Transverse colon (tissue), 4 donors: ENCODE measurements around the gene CSF1R. TPM values are rescaled to one million over a fixed set of nuclear protein-coding genes. Genes with fewer than 3 reads are reported as not detected.

Experiments used
- DNase-seq: peaks from one replicate; pipeline ENCODE4 v3.0.0-alpha.2; 2019
- H3K27ac ChIP-seq, 4 donors: fragments of 200-600 bp; sonication (generic); 2 replicates each; pipeline ENCODE4 v1.5.1; 2016 to 2018; ENCODE audit warnings: inconsistent platforms in 4 of 4
- H3K27me3 ChIP-seq: fragments of 200-600 bp; sonication (generic); 2 replicates; pipeline ENCODE4 v1.5.1; 2017; ENCODE audit warnings: inconsistent platforms
- H3K36me3 ChIP-seq, 4 donors: fragments of 200-600 bp; sonication (generic); 2 replicates each; pipeline ENCODE4 v1.5.1; 2017 to 2019; ENCODE audit warnings: inconsistent platforms in 4 of 4
- H3K4me1 ChIP-seq, 4 donors: fragments of 200-600 bp; sonication (generic); 2 replicates each; pipeline ENCODE4 v1.5.1; 2017 to 2020; ENCODE audit warnings: inconsistent platforms in 4 of 4
- H3K4me3 ChIP-seq, 4 donors: fragments of 200-600 bp; sonication (generic); 1 replicate in 1 of 4; 2 replicates in 3 of 4; pipeline versions ENCODE4 v1.5.1 to v1.6.1; 2017 to 2019; ENCODE audit warnings: inconsistent platforms in 4 of 4
- H3K9me3 ChIP-seq, 2 donors: fragments of 200-600 bp; sonication (generic); 2 replicates each; pipeline ENCODE4 v1.5.1; 2017 to 2019; ENCODE audit warnings: inconsistent platforms in 2 of 2
- CTCF ChIP-seq, 5 experiments: fragments of 200-600 bp in 3 of 5; fragments of 450-650 bp in 2 of 5; sonication (generic) in 3 of 5; IDR thresholded peaks; 1 replicate in 2 of 5; 2 replicates in 3 of 5; pipeline ENCODE4 v1.5.1; 2016 to 2017; ENCODE audit warnings: antibody characterized with exemption in 5 of 5, inconsistent platforms in 3 of 5, mild to moderate bottlenecking in 2 of 5, moderate library complexity in 1 of 5
- EP300 ChIP-seq: sonication (generic); formaldehyde crosslinking; IDR thresholded peaks from one replicate; pipeline ENCODE4 v1.6.1; 2017; ENCODE audit warnings: antibody characterized with exemption, low read depth
- POLR2A ChIP-seq: fragments of 450-650 bp; IDR thresholded peaks from one replicate; pipeline ENCODE4 v1.6.1; 2016; ENCODE audit warnings: antibody characterized with exemption, mild to moderate bottlenecking, moderate library complexity
- POLR2AphosphoS5 ChIP-seq, 3 donors: sonication (generic); formaldehyde crosslinking; IDR thresholded peaks; one replicate each; pipeline ENCODE4 v1.6.1; 2016; ENCODE audit warnings: antibody characterized with exemption in 3 of 3
- WGBS, 2 donors: methylation state at CpG; one replicate each; pipeline ENCODE4 v1.1.5; 2018; ENCODE audit warnings: low coverage in 1 of 2; 5-methylcytosine and 5-hydroxymethylcytosine counted together
- in situ Hi-C, 4 donors: fragments of 200-750 bp; cut with MboI; loops; one replicate each; pipeline versions ENCODE4 v1.15.0 to v1.15.1; 2017; ENCODE audit warnings: low sequenced_read_pairs in 3 of 4, low pct_ligation_motif_present in 1 of 4, low pct_unique_long_range_greater_than_20kb in 1 of 4
- intact Hi-C: fragments of 100-400 bp; cut with DNase I; formaldehyde crosslinking; loops from one replicate; pipeline ENCODE4 v1.15.1; 2023; ENCODE audit warnings: low total_unique reads
- total RNA-seq, 4 donors: library from RNA; depleted of rRNA; stranded (reverse); fragments of >200 nt; gene quantifications; one replicate each; pipeline ENCODE4 v1.1.0, GENCODE V29; 2016

CSF1R gene
- total RNA-seq, 4 donors from 2014 or later = 0.60 to 38.9 (median 14.7) TPM

GRCh38 chr5:150016537-150016936 lies 69.8 kb downstream of the CSF1R start:
- Histone ChIP-seq H3K27me3 (no peaks in the 10 kb centered on the region), H3K4me3 (no peak overlapping the region), H3K27ac (no peak overlapping the region), H3K9me3 (no peaks in the 10 kb centered on the region), H3K4me1 (peaks cover 0 to 15% (median 4%) of the 10 kb centered on the region in 4 donors), H3K36me3 (peaks cover 0 to 67% (median 30%) of the 10 kb centered on the region in 4 donors)
- in situ Hi-C loops = no loop called here
- intact Hi-C loops = no loop called here
- no peak for TF ChIP-seq EP300
- TF ChIP-seq CTCF (IDR thresholded peaks at IDR 0.05) = no peak
- no peak for TF ChIP-seq POLR2AphosphoS5 (IDR thresholded peaks at IDR 0.05)
- TF ChIP-seq POLR2A = no peak
- no peak for DNase-seq

GRCh38 chr5:150015415-150015814 lies 70.9 kb downstream of the CSF1R start:
- peaks cover 0 to 15% (median 3%) of the 10 kb centered on the region in 4 donors for H3K4me1 ChIP-seq
- peaks cover 0 to 64% (median 29%) of the 10 kb centered on the region in 4 donors for H3K36me3 ChIP-seq
- H3K9me3 ChIP-seq = no peaks in the 10 kb centered on the region
- WGBS, 2 donors = 100% methylated on average over 1 to 3 of the region's 3 CpGs
- no peak for DNase-seq
- no peak overlapping the region for H3K27ac ChIP-seq
- no peaks in the 10 kb centered on the region for H3K27me3 ChIP-seq
- no peak overlapping the region for H3K4me3 ChIP-seq
- intact Hi-C loops (no loop called here), in situ Hi-C loops (no loop called here)
- TF ChIP-seq POLR2A = no peak
- TF ChIP-seq POLR2AphosphoS5 (IDR thresholded peaks at IDR 0.05) = no peak
- no peak for TF ChIP-seq CTCF (IDR thresholded peaks at IDR 0.05)
- no peak for TF ChIP-seq EP300

- peaks cover 0 to 15% (median 3%) of the 10 kb centered on the region in 4 donors for H3K4me1 ChIP-seq
- no peak for DNase-seq
- H3K36me3 ChIP-seq = peaks cover 0 to 61% (median 31%) of the 10 kb centered on the region in 4 donors
- 48 to 72% methylated on average over 2 to 3 of the region's 3 CpGs for WGBS, 2 donors
- in situ Hi-C loops = no loop called here
- no peaks in the 10 kb centered on the region for H3K27me3 ChIP-seq
- H3K9me3 ChIP-seq = no peaks in the 10 kb centered on the region
- intact Hi-C loops = no loop called here
- no peak overlapping the region for H3K27ac ChIP-seq
- H3K4me3 ChIP-seq = no peak overlapping the region
- no peak for TF ChIP-seq CTCF (IDR thresholded peaks at IDR 0.05)
- no peak for TF ChIP-seq EP300
- no peak for TF ChIP-seq POLR2AphosphoS5 (IDR thresholded peaks at IDR 0.05)
- no peak for TF ChIP-seq POLR2A
Observed at GRCh38 chr5:150014456-150014855, 71.9 kb downstream of the CSF1R start.

- Histone ChIP-seq H3K36me3 (peaks cover 0 to 57% (median 29%) of the 10 kb centered on the region in 4 donors), H3K4me3 (no peak overlapping the region), H3K27me3 (no peaks in the 10 kb centered on the region), H3K9me3 (no peaks in the 10 kb centered on the region), H3K27ac (no peak overlapping the region), H3K4me1 (peaks cover 0 to 15% (median 3%) of the 10 kb centered on the region in 4 donors)
- WGBS, 2 donors = 52 to 70% methylated on average over 4 of the region's 4 CpGs
- TF ChIP-seq POLR2A (no peak), CTCF (IDR thresholded peaks at IDR 0.05) (no peak), EP300 (no peak), POLR2AphosphoS5 (IDR thresholded peaks at IDR 0.05) (no peak)
- DNase-seq = peak; percentile 31
- intact Hi-C loops (no loop called here), in situ Hi-C loops (no loop called here)
Observed at GRCh38 chr5:150013931-150014330, 72.4 kb downstream of the CSF1R start.
